ENCODE measurements around the gene MKRN2.
"Not testable (repeated sequence)": the region's sequence is repeated elsewhere in the genome, so short reads cannot be mapped to it uniquely, and the experiment has no call there.

MKRN2 gene, protein sequence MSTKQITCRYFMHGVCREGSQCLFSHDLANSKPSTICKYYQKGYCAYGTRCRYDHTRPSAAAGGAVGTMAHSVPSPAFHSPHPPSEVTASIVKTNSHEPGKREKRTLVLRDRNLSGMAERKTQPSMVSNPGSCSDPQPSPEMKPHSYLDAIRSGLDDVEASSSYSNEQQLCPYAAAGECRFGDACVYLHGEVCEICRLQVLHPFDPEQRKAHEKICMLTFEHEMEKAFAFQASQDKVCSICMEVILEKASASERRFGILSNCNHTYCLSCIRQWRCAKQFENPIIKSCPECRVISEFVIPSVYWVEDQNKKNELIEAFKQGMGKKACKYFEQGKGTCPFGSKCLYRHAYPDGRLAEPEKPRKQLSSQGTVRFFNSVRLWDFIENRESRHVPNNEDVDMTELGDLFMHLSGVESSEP

DNA sequence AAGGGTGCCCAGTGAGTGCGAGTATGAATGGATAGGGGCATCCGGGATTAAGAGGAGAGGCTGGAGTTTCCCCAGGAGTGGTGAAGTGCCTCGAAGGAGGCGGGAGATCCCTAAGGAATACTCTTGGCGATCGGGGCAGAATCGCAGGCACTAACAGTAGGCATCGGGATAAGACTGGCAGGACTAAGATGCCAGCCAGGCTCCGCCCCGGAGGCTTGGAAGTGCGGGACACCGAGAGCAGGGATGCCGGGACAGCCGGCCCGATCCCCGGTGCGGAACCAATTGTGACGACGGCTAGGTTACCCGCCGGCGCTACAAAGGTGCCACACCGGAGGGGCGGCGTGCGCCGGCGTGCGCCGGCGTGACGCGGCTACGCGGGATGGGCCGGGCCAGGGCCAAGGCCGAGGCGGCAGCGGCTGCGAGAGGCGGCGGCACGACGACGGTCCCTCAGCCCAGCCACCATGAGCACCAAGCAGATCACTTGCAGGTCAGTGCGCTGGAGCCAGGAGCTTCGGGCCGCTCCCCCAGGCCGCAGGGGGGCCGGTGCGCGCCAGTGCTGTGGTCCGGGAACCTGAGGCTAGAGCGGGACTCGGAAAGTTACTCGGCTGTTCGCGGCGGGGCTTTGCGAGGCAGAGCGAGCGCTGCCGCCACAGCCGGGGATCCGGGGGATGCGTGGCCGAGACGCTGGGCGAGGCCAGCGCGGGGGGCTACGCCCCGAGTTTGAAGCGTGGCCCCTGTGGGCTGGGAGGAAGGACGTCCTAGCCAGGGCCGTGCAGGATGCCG, at the start of gene MKRN2:
TSS of gene MKRN2 (plus strand) at position 398 of the 783 bp plus-strand sequence. CDS start at position 462, 64 bp downstream.
- DNase-seq: peak; percentile 81 to 93

DNA sequence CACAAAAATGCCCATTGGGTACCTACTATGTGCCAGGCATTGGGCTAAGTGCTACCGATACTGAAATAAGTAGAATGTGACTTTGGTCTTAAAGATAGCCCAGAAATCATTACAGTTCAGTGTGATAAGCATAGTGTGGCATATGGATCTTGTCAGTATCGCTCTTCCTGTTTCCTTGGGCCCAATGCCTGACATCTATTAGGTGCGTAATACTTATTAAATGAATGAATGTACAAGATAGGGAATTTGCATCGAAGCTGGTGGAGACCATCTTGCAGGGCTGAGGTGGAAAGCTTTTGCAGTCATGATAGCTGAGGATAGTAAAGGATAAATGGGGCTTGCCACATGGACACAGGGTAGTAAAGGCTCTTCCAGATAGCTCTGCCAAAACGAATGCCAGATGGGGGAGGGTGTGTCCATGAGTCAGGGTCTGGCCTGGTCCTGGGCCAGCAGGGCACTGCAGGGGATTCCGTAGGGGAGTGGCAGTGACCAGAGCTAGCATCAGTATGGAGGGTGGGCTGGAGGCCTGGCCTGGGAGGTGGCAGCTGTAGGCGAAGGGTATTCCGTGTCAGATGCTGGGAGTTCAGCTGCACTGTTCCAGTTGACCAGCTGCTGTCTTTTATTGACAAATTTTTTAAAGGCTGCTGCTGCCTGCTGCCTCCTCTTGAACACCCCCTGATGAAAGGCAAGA, 49.2 kb upstream of the MKRN2 start:
- no peak for DNase-seq

DNA sequence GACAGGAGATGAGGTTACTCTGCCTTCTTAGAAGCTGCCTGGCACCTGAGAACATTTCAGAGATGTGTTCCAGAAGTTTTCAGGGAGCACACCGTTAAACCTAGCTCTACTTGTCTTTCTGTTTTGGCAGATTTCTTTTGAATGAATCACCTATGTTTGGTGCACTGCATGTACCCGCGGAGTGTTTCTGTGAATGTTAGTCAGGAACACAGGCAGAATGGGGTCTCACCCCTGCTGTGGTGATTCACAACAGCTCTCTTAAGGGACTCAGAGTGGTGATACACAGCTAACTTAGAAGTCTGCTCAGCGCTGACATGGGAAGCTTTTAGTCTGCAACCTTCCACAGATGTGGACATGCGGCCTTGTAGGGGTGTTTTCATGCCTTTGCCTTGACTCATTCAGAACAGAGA, 48.6 kb upstream of the MKRN2 start:
- DNase-seq: no peak

DNA sequence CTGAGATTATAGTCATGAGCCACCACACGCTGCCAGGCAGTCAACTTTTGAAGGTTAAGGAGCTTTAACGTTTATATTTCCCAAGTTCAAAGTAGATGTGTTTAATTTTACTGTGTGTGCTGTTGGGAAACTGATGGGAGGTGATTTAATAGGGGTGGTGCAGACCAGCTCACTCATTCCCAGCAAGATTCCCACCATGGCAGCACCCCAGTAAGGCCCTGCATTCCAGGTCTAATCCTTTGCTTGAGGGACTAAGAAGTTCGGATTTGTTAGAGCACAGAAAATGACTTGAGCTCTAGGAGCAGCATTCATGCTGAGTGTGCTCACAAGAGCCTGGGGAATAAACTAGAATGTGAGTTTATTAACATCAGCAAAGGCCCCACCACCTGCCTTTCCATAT, 47.4 kb upstream of the MKRN2 start:
- no peak for DNase-seq

DNA sequence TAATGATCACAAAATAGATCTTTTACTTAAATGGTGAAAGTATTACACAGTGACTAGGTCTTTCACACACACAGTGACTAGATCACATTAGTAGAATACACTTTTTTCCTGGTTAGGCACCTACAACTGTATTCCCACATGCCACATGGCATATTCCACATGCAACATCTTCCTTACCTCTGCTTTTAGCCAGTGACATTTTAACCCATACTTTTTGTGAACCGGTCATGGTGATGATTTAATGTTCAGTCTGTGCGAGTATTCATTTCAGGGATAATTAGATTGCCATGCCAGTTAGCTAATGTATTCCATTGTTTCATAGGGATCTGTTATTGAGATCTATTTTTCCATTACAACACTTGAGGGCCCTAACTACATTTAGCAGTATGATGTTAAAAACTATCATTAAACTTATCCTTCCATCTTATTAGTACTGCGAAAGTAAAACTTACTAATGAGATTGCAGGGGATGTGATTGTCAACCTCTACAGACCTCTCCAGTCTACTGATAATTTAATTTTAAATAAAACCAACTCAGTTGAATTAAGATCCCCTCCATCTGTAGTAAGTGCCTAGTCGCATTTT, 44.3 kb upstream of the MKRN2 start:
- DNase-seq: no peak

DNA sequence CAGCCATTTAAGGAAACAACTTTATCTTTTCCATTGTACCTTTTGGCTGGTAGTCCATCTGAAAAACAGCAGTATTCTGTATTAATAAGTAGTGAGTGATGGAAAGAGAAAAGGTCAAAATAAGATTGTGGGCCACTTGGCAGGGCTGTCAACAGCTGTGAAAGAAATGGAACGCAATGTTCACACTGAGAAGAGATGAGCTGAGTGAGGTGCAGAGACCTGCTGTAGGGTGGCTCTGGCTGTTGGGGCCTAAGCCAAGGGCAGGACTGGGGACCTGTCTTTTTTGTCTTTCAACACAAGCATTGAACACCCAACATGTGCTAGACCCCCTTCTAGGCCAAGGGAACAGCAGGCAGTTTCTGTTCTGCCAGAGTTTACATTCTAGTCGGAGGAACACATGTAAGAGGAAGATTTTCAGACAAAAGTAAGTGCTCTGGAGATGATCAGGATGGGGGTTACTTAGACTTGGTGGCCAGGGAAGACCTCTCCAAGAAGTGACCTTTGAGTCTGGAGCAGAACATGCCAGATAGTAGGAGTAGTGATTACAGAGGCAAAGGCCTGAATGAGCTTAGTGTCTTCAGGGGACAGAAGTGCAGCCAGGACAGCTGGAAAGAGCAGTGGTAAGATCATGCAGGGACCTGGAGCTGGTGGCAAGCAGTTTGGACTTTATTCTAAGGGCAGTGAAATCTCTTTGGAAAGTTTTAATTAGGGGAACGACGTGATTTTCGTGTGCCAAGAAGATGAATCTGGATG, 43.0 kb upstream of the MKRN2 start:
- DNase-seq: no peak

DNA sequence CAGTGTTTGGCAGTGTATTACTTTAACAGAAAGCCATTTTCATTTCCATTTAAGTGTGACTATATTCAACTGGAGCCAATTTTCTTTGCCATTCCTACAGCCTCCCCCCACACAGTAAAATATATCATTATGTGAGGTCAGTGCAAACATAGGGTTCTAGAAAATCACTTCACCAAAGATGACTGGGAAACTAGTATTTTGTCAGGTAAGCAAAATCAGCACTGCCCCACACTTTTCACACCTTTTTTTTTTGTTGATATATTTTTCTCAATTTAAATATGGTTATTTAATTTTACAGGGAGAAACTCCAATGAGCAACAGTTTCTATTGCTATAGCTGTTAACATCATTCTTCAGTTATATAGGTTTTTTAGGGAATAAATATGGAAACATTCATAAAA, 41.3 kb upstream of the MKRN2 start:
- DNase-seq: no peak

DNA sequence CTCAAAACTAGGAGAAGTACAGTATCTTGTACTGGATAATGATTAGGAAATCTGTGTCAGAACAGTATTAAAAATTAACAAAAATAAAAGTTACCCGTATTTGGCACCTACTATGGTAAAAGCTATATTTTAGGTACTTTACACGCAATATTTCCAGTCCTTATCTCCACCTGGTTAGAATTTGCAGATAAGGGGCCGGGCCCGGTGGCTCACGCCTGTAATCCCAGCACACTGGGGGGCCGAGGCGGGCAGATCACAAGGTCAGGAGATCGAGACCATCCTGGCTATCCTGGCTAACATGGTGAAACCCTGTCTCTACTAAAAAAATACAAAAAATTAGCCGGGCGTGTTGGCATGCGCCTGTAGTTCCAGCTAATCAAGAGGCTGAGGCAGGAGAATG, 40.0 kb upstream of the MKRN2 start:
- DNase-seq: no peak

DNA sequence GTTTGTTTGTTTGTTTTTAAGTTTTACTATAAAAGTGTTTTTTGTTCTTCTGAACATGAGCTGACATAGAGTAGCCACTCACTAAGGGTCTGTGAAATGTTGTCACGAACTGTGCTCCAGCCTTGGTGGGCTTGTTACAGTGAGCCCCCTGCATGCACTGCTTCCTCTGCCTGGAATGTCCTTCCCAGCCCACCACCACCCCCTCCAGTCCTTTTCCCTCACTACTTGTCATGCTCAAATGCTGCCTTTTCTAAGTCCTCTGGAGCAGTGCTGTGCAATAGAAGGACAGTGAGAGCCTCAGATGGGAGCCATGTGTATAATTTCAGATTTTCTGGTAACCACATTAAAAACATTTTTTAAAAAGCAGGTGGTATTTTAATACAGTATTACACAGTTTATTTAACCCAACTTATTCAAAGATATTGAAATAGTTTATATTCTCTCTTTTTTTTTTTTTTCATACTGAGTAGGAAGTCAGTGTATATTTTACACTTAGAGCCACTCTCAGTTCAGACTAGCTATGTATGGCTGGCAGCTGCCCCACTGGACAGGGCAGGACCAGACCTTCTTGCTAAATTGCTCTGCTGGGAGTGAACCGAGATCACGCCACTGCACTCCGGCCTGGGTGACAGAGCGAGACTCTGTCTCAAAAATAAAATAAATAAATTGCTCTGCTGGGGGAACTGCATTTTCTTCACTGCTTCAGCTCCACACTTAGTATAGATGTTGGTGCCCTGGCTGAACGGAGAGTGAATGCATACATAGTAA, 38.4 kb upstream of the MKRN2 start:
- no peak for DNase-seq

DNA sequence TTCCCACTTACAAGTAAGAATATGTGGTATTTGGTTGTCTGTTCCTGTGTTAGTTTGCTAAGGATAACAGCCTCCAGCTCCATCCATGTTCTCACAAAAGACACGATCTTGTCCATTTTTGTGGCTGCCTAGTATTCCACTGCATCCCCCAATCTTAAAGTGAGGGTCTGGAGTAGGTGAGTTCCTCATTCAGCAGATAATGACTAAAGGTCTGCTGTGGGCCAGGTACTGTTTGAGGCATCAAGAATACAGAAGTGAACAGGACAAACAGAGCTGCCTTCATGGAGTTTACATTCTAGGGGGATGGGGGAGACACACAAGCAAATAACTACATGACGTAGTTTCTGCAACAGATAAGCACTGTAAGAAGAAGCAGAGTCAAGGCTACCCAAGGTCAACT, 35.9 kb upstream of the MKRN2 start:
- DNase-seq: no peak

DNA sequence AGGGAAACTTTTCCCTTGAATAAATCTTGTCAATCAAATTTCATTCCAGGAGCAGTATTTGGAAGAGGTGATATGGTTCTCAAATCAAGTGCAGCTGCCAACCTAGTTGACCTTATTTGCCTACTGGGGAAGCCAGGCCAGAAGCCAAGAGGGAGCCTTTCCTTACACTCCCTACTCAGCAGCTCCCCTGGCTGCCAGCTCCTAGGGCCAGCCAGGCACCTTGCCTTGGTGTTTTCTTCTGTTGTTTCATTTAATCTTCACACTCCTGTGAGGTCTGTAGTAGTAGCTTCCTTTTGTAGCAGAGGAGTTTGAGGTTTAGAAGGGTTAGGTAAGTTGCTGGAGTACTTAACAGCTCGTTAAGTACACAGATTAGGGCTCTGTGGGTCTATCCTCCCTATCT, 34.2 kb upstream of the MKRN2 start:
- DNase-seq: no peak

DNA sequence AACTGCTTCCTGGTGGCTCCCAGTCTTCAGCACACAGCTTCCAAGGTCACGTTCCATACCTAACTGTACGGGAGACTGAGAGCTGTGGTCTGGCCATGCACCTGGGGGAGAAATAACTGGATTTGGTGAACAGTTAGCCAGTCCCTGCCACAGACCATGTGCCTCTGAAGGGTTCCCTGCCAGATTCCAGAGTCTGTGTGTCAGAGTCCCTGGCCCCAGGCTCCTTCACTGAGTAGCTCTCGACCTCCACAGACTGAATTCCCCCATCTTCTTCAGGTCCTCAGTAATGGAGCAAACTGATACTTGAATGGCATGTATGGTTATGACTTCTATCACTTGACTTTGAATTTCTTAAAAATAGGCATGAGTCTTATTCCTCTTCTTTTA, 29.1 kb upstream of the MKRN2 start:
- no peak for DNase-seq

DNA sequence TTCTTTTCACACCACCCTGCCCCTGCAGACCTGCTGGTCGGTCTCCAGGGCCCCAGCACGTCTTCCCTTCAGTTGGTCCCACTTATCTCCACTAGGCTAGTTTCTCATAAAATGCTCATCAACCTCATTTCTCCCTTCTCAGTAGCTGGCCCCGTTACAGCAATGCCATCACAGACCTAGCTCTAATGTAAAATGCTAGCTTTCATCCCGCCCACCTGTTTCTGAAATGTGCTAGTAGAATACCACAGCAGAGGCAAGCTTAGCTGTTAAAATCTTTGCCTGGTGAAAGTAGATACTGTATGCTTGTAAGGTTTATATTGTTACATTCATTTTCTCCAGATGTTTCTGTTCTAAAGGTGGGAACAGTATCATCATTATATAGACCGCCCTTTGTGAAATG, 24.7 kb upstream of the MKRN2 start:
- DNase-seq: no peak

DNA sequence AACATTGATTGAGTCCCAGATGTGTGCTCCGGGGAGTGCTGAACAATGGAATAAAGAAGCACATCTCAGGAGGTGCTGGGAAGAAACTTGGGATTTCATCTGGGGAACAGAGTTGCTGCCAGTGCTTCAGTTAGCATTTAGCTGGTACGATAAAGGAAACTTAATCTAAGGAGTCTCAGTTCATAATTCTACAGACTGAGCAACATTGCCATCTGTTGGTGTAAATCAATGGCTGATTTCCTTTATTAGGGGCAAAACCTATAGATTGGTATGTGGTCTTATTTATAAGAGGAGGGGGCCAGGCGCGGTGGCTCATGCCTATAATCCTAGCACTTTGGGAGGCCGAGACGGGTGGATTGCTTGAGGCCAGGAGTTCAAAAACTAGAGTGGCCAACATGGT, 20.5 kb upstream of the MKRN2 start:
- DNase-seq: no peak

DNA sequence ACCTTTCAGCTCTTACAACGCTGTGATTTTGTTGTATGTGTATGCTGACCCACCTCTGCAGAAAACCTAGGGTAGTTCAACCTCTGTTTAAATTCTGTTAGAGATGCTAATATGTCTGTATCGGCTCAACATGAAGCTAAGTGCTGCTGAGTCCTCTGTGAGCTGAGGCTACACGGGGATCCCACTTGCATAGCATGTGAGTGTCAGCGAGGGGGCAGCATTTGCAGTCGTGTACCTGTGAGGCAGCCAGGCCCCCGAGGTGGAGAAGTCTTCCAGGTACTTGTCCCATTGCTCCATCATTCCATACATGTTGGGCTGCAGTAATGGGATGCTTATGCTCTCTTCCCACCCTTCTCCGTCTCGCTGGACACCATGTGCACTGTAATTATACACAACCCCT, 15.3 kb upstream of the MKRN2 start:
- DNase-seq: no peak

DNA sequence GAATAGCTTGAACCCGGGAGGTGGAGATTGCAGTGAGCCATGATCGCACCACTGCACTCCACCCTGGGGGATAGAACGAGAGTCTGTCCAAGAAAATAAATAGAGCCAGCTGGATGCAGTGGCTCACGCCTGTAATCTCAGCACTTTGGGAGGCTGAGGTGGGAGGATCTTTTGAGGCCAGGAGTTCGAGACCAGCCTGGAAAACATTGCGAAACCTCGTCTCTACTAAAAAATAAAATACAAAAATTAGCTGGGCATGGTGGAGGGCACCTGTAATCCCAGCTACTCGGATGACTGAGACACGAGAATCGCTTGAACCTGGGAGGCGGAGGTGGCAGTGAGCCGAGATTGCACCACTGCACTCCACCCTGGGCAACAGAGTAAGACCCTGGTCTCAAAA, 13.4 kb upstream of the MKRN2 start:
- not testable (repeated sequence) for DNase-seq

DNA sequence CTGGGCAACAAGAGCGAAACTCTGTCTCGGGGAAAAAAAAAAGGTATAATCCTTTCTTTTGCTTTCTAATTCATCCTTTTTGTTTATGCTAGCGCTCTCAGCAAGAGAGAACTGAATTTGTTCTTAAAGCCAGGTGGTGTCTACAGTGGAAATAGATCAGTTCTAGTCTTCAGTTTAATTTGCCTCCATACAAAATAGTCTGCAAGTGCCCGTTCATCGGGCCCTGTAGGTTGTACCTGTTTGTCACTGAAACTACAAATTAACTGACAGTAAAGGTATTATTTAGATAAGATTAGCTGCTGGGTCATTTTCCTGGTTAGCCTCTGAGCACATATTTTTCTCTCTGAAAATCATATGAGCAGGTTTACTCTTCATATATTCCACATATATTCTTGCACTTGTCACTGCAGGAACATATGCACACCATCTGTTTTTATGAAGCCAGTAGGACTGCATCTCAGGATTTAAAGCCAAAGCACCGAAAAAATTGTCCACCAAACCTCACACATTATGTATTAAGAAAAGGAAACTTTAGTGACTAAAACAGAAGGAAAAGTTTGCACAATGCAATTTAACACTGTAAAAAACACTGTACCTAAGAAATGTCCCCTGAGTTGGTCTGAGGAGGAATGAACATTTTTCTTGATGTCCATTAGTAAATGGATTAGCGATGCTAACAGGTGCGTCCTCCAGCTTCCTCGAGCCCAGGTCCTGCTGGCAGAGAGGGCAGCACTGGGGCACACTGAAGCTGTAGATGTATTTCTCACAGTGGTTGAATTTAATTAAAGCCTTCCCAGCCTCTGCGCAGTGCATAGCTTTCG, 12.0 kb upstream of the MKRN2 start:
- no peak for DNase-seq

DNA sequence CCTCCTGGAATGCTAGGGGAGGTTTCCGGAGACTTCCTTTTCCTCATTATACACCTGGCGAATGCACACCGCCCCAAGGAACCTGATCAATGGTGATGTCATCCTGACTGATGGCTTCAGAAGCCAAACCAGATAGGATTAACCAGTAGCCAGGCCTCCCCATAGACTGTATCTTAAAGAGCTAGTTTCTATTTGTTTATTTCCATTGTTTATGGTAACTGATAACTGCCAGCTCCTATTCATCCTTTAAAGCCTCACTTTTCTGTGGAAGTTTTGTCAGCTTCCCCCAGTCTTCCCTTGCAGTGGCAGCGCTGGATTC, 11.5 kb upstream of the MKRN2 start, which contains the start of gene MKRN2OS:
TSS of gene MKRN2OS (minus strand) at position 27 of the 319 bp plus-strand sequence. CDS start 35 bp downstream, outside the sequence.
- DNase-seq: no peak

DNA sequence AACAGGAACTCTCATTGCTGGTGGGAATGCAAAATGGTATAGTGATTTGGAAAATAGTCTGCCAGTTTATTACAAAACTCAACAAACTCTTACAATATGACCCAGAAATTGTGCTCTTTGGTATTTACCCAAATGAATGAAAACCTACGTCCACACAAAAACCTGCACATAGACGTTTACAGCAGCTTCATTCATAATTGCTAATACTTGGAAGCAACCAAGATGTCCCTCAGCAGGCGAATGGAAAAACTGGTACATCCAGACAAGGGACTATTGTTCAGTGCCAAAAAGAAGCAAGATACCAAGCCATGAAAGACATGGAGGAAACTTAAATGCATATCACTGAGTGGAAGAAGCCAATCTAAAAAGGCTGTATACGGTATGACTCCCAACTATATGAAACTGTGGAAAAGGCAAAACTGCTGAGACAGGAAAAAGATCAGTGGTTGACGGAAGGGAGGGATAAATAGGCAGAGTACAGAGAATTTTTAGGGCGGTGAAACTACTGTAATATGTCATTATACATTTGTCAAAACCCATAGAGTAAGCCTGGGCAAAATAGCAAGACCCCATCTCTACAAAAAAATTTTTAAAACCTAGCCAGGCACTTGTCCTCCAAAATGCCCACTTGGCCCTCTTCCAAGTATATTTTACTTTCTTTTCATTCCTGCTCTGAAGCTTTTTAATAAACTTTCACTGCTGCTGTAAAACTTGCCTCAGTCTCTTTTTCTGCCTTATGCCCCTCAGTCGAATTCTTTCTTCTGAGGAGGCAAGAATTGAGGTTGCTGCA, 6.7 kb upstream of the MKRN2 start:
- no peak for DNase-seq

DNA sequence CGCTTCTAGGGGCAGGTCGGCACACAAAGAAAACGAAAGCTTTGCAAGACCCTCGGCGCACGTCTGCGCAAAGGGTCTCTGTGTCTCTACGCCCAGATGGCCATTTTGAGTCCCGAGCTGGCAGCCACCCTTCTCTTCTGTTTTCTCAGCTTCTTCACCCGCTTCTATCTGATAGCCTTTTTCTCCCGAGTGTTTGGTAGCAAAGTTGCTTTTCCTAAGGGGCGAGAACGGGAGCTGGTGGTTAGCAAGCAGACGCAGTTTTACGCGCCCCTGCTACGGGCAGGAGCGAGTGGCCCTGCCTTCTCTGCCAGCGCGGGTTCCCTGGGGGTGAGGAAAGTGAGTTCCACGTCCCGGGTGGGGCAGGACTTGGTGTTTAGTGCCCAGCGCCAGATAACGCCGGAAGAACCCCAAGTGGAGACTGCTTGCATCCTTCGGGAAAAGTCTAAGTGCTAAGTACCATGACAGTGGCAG, 2.9 kb upstream of the MKRN2 start:
- peak in 1 of 2 donors; percentile 17 for DNase-seq
